HepG2 (cell line): ENCODE results near the gene ABAT. TPM values are rescaled to one million over a fixed set of nuclear protein-coding genes. Genes with fewer than 3 reads are reported as not detected.
A peak's percentile ranks its signal among the peaks of the same experiment; 100 is the strongest.

Experiments used
- GABPB1 ChIP-seq: IDR thresholded peaks from 2 replicates; pipeline ENCODE4 v1.6.1; 2016; ENCODE audit warnings: mild to moderate bottlenecking, missing genetic modification reagents, moderate library complexity, missing compliant biosample characterization
- GATAD2A ChIP-seq: IDR thresholded peaks from 2 replicates; pipeline ENCODE4 v1.6.1; 2016
- HNF1B ChIP-seq: sonication (generic); formaldehyde crosslinking; IDR thresholded peaks from 2 replicates; pipeline ENCODE4 v1.5.1; 2020; ENCODE audit warnings: mild to moderate bottlenecking, moderate library complexity, missing genetic modification reagents
- JUN ChIP-seq: sonication (generic); formaldehyde crosslinking; IDR thresholded peaks from 2 replicates; pipeline ENCODE4 v1.4.0; 2020; ENCODE audit warnings: mild to moderate bottlenecking, missing genetic modification reagents
- JUND ChIP-seq: sonication (generic); formaldehyde crosslinking; IDR thresholded peaks from 2 replicates; pipeline ENCODE4 v1.8.0; 2022; ENCODE audit warnings: mild to moderate bottlenecking, missing genetic modification reagents
- KAT8 ChIP-seq: IDR thresholded peaks from 2 replicates; pipeline ENCODE4 v1.6.1; 2016; ENCODE audit warnings: missing genetic modification reagents, missing compliant biosample characterization
- MED1 ChIP-seq: sonication (generic); formaldehyde crosslinking; IDR thresholded peaks from 2 replicates; pipeline ENCODE4 v1.4.0; 2020; ENCODE audit warnings: missing genetic modification reagents
- SMAD1 ChIP-seq: sonication (generic); formaldehyde crosslinking; IDR thresholded peaks from 2 replicates; pipeline ENCODE4 v1.4.0; 2020; ENCODE audit warnings: missing genetic modification reagents, low read depth, mild to moderate bottlenecking, borderline replicate concordance
- SOX5 ChIP-seq: IDR thresholded peaks from 2 replicates; pipeline ENCODE4 v1.6.1; 2016; ENCODE audit warnings: borderline replicate concordance
- SP5 ChIP-seq: IDR thresholded peaks from 2 replicates; pipeline ENCODE4 v1.6.1; 2016; ENCODE audit warnings: low read depth, borderline replicate concordance
- TAF15 ChIP-seq: fragments of 200-400 bp; formaldehyde crosslinking; IDR thresholded peaks from one replicate; pipeline ENCODE4 v1.6.1; 2018; ENCODE audit warnings: mild to moderate bottlenecking, low read depth, low read length; ENCODE audit not compliant: poor library complexity, severe bottlenecking
- TARDBP ChIP-seq: sonication (generic); formaldehyde crosslinking; IDR thresholded peaks from 2 replicates; pipeline ENCODE4 v1.8.0; 2022; ENCODE audit warnings: mild to moderate bottlenecking, missing genetic modification reagents
- TCF7 ChIP-seq: sonication (generic); IDR thresholded peaks from 2 replicates; pipeline ENCODE4 v1.6.1; 2016; ENCODE audit warnings: antibody characterized with exemption, low read depth
- TP53 ChIP-seq: sonication (generic); formaldehyde crosslinking; conservative IDR thresholded peaks from 2 replicates; pipeline ENCODE4 v1.4.0; 2020; ENCODE audit warnings: missing genetic modification reagents
- U2AF2 ChIP-seq: fragments of 200-400 bp; formaldehyde crosslinking; IDR thresholded peaks from 2 replicates; pipeline ENCODE4 v1.6.1; 2017; ENCODE audit warnings: low read depth, mild to moderate bottlenecking, low read length
- ZNF224 ChIP-seq: sonication (generic); formaldehyde crosslinking; IDR thresholded peaks from 2 replicates; pipeline ENCODE4 v1.5.0; 2020; ENCODE audit warnings: mild to moderate bottlenecking, missing genetic modification reagents
- ZNF260 ChIP-seq: sonication (generic); formaldehyde crosslinking; IDR thresholded peaks from 2 replicates; pipeline ENCODE4 v1.4.0; 2020; ENCODE audit warnings: missing genetic modification reagents, low read depth, mild to moderate bottlenecking, borderline replicate concordance
- ZNF281 ChIP-seq: sonication (generic); formaldehyde crosslinking; IDR thresholded peaks from 2 replicates; pipeline ENCODE4 v1.4.0; 2020; ENCODE audit warnings: missing genetic modification reagents, borderline replicate concordance
- ZNF33B ChIP-seq: sonication (generic); formaldehyde crosslinking; IDR thresholded peaks from 2 replicates; pipeline ENCODE4 v1.5.1; 2020; ENCODE audit warnings: mild to moderate bottlenecking, missing genetic modification reagents
- ZNF382 ChIP-seq: sonication (generic); formaldehyde crosslinking; IDR thresholded peaks from 2 replicates; pipeline ENCODE4 v1.5.0; 2020; ENCODE audit warnings: missing genetic modification reagents, mild to moderate bottlenecking, borderline replicate concordance
- ZNF557 ChIP-seq: sonication (generic); formaldehyde crosslinking; IDR thresholded peaks from 2 replicates; pipeline ENCODE4 v1.4.0; 2020; ENCODE audit warnings: missing genetic modification reagents
- ZNF567 ChIP-seq: sonication (generic); formaldehyde crosslinking; IDR thresholded peaks from 2 replicates; pipeline ENCODE4 v1.8.1; 2023; ENCODE audit warnings: mild to moderate bottlenecking, missing genetic modification reagents, borderline replicate concordance
- ZNF598 ChIP-seq: sonication (generic); formaldehyde crosslinking; IDR thresholded peaks from 2 replicates; pipeline ENCODE4 v1.5.1; 2020; ENCODE audit warnings: mild to moderate bottlenecking, missing genetic modification reagents, borderline replicate concordance
- ZNF720 ChIP-seq: sonication (generic); formaldehyde crosslinking; IDR thresholded peaks from 2 replicates; pipeline ENCODE4 v1.4.0; 2020; ENCODE audit warnings: missing genetic modification reagents
- ZNF780A ChIP-seq: sonication (generic); formaldehyde crosslinking; IDR thresholded peaks from 2 replicates; pipeline ENCODE4 v1.8.0; 2022; ENCODE audit warnings: mild to moderate bottlenecking, missing genetic modification reagents, moderate library complexity
- ZNF883 ChIP-seq: sonication (generic); formaldehyde crosslinking; IDR thresholded peaks from 2 replicates; pipeline ENCODE4 v1.5.1; 2020; ENCODE audit warnings: mild to moderate bottlenecking, missing genetic modification reagents; ENCODE audit errors: not compliant biosample characterization
- ZSCAN21 ChIP-seq: sonication (generic); formaldehyde crosslinking; IDR thresholded peaks from 2 replicates; pipeline ENCODE4 v1.8.0; 2022; ENCODE audit warnings: mild to moderate bottlenecking, missing genetic modification reagents, moderate library complexity, borderline replicate concordance
- polyA plus RNA-seq, 8 experiments: library from polyadenylated mRNA; depleted of rRNA in 3 of 8; stranded (reverse) in 7 of 8; unstranded in 1 of 8; fragments of >200 nt; fragmentation: Illumina TruSeq in 4 of 8; extraction: Trizol in 4 of 8; gene quantifications; 2 replicates each; pipeline versions ENCODE4 v1.2.1 to v1.2.3, GENCODE V29; 2011 to 2016; ENCODE audit warnings: low read depth in 4 of 8, missing spikeins in 1 of 8, mixed read lengths in 1 of 8; ENCODE audit not compliant: insufficient read depth in 1 of 8
- total RNA-seq, 5 experiments: library from RNA; depleted of rRNA; stranded (reverse); fragments of >200 nt; fragmentation: Illumina TruSeq; extraction: Trizol; gene quantifications; 2 replicates each; pipeline ENCODE4 v1.2.3, GENCODE V29; 2016; ENCODE audit warnings: low read depth in 1 of 5

The ABAT gene
- total and polyA plus RNA-seq, 2 of the 13 experiments (the other 11 are each of a cell fraction or from before 2014, with no cell fraction given), result 47.6 to 97.3 TPM

GRCh38 chr16:8730335-8730915 lies 56.0 kb downstream of the ABAT start (continued):
- TF ChIP-seq ZNF382 (CRISPR knock-in tag) (no peak), JUND (CRISPR knock-in tag) (0 out of 2 replicates have a peak, but pooled peaks have one; percentile 16), ZNF260 (CRISPR knock-in tag) (no peak), ZNF557 (no peak), SMAD1 (CRISPR knock-in tag) (no peak), ZNF33B (CRISPR knock-in tag) (no peak), ZNF281 (CRISPR knock-in tag) (no peak), JUN (CRISPR knock-in tag) (no peak), SP5 (no peak), GATAD2A (CRISPR knock-in tag) (no peak), ZNF598 (no peak), TCF7 (no peak), ZNF567 (no peak), TAF15 (no peak), GABPB1 (CRISPR knock-in tag) (no peak), ZSCAN21 (CRISPR knock-in tag) (no peak), U2AF2 (no peak), TP53 (CRISPR knock-in tag) (no peak), MED1 (CRISPR knock-in tag) (no peak; the same call in 1 of the 2 replicates), ZNF224 (CRISPR knock-in tag) (no peak), HNF1B (0 out of 2 replicates have a peak, but pooled peaks have one; percentile 26), SOX5 (0 out of 2 replicates have a peak, but pooled peaks have one; percentile 7), ZNF780A (CRISPR knock-in tag) (no peak), ZNF720 (CRISPR knock-in tag) (no peak), ZNF883 (CRISPR knock-in tag) (no peak), TARDBP (CRISPR knock-in tag) (0 out of 2 replicates have a peak, but pooled peaks have one; percentile 24), KAT8 (CRISPR knock-in tag) (no peak)
